Fibroblast of pulmonary artery (primary cell): Measurements from ENCODE around the gene PARD3.

Source experiments
- DNase-seq: peaks from one replicate; pipeline ENCODE4 v3.0.0-alpha.2; 2010; ENCODE audit warnings: low read depth
- H3K4me3 ChIP-seq: replicated peaks from 2 replicates; pipeline ENCODE4 v1.5.1; 2011; ENCODE audit warnings: low read depth, mild to moderate bottlenecking, control low read depth, low read length, moderate library complexity
- TF ChIP-seq, protein P1 (sequence below): IDR thresholded peaks from 2 replicates; pipeline ENCODE4 v1.5.1; 2011; ENCODE audit warnings: mild to moderate bottlenecking, control low read depth, low read length, inconsistent platforms; ENCODE audit errors: missing control alignments

PARD3 gene

DNA sequence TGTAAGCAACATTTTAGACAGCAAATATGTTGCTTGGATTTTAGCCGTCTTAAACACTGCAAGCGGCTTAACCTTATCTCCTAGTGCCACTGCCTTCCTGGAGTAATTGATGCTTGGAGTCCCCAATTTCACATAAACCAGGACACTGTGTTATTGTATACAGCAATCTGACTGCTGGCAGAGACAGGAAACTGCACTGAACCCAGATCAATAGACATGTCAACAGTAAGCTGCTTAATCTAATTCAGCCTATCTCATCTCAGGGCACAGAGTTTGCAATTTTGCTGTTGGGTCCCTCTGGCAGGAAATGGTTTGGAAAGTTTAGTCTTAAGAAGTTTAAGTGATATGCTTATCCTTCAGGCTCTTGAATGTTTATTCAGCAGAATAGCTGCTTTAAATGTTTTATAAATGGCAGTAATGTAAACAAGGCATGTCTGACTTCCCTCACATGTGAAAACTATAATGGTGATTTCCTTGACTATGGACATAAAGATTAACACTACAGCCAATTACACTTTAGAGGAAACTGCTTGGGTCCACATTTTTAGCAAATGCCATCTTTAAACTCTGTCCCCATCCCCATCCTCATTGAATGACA is 598.6 kb downstream of the PARD3 start:
- H3K4me3 ChIP-seq = no peak overlapping the region
- TF ChIP-seq, protein P1, sequence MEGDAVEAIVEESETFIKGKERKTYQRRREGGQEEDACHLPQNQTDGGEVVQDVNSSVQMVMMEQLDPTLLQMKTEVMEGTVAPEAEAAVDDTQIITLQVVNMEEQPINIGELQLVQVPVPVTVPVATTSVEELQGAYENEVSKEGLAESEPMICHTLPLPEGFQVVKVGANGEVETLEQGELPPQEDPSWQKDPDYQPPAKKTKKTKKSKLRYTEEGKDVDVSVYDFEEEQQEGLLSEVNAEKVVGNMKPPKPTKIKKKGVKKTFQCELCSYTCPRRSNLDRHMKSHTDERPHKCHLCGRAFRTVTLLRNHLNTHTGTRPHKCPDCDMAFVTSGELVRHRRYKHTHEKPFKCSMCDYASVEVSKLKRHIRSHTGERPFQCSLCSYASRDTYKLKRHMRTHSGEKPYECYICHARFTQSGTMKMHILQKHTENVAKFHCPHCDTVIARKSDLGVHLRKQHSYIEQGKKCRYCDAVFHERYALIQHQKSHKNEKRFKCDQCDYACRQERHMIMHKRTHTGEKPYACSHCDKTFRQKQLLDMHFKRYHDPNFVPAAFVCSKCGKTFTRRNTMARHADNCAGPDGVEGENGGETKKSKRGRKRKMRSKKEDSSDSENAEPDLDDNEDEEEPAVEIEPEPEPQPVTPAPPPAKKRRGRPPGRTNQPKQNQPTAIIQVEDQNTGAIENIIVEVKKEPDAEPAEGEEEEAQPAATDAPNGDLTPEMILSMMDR = no peak
- DNase-seq = no peak

DNA sequence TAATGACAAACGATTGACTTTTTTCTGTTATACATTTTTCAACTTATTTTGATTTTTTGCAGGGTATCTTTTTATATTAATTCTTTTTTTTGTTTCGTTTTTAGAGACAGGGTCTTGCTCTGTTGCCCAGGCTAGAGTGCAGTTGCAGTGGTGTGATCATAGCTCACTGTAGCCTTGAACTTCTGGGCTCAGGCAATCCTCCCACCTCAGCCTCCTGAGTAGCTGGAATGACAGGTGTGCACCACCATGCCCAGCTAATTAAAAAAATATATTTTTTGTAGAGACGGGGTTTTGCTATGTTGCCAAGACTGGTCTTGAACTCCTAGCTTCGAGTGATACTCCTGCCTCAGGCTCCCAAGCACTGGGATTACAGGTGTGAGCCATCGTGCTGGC is 601.3 kb downstream of the PARD3 start:
- TF ChIP-seq, protein P1 = no peak

DNA sequence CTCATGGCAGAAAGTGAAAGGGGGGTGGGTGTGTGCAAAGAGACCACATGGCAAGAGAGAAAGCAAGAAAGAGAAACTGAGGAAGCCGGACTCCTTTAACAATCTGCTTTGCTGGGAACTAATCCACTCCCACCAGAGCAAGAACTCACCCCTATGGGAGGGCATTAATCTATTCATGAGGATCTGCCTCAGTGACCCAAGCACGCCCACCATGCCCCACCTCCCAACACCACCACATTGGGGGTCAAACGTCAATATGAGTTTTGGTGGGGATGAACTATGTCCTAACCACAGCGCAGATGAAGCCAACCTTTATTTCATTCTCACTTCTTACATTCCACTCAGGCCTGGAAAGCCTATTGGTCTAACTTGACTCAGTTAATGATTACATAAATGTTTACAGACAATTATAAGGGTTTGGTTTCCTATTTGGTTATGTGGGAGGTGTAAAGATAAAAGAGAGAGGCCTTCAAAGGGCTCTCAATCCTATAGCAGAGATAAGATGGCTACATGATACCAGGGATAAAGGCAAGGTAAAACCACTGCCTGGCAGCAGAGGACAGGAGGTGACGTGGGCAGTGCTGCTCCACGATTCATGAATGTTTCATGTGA is 601.8 kb downstream of the PARD3 start:
- DNase-seq = no peak
- H3K4me3 ChIP-seq = no peak overlapping the region
- TF ChIP-seq, protein P1 = no peak

More for the DNA sequence above, 601.3 kb downstream of the PARD3 start:
- no peak overlapping the region for H3K4me3 ChIP-seq
- DNase-seq = no peak

DNA sequence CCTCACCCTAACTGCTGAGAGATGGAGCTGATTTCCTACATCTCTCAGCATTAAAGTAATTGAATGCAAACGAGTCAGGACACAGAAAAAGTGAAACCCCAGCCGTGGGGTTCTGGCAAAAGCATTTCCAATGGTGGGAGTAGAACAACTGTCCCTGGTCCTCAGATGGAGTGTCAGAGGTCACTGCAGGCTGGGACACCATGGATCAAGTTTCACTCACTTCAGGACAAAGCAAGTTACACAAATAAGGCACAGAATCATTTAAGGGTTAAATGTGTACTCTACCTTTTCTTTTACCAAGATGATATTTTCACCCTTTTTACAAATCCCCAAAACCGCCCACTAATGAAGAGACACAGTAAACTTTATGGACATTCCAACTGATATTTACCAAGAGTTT is 607.8 kb downstream of the PARD3 start:
- TF ChIP-seq, protein P1 = no peak
- H3K4me3 ChIP-seq = no peak overlapping the region
- DNase-seq = no peak

DNA sequence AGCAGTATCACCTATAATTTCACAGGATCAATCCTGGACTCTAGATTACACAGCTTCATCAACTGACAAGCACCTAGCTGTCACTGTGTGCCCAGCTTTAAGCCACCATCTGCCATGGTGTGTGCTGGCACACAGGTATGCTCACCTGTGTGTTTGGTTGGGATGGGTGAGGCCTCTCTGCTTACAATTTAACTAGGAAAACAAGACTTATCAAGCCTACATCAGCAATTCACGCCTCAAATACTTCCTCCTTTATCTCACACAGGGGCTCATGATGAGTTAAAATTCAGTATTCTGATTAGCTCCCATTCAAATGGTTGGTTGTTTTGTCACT is 608.2 kb downstream of the PARD3 start:
- TF ChIP-seq, protein P1 = no peak

DNA sequence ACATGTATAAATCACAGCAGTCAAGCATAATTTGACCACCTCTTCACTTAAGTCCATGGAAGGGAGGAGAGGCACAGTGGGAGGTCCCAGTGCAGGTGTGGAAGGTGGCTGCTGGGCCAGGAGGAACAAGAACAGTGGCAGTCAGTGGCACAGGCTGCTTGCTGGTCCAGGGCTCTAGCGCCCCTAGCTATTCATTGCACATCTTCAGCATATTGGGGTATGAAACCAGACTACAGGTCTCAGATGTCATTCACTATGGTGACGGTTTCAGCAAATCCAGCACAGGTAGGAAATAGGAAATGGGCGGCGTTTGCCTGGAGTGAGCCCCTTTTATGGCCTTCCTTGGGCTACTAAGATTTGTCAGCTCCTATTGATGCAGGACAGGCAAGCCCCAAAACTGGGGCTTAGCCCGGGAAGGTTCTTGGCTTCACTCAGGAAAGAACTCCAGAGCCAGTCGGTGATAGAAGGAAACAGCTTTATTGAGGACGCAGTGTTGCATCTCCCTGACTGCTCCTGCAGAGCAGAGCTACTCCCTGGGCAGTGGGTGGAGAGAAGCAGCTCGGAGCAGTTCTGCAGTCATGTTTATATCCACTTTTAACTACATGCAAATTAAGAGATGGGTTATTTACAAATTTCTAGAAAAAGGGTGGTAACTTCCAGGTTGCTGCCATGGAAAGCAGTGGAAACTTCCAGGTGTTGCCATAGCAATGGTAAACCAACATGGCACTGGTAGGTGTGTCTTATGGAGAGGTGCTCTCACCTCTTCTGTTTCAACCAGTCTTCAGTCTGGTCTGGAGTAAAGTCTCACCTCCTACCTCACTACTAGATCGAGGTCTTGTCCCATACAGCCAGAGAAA is 608.8 kb downstream of the PARD3 start:
- TF ChIP-seq, protein P1 = no peak
- no peak for DNase-seq
- no peak overlapping the region for H3K4me3 ChIP-seq

More for the DNA sequence above, 608.2 kb downstream of the PARD3 start:
- no peak for DNase-seq
- no peak overlapping the region for H3K4me3 ChIP-seq
